Left colon (tissue), 2 donors: Measurements from ENCODE around the gene ZNF490. TPM values are rescaled to one million over a fixed set of nuclear protein-coding genes. Genes with fewer than 3 reads are reported as not detected.

Source experiments
- ATAC-seq: fragments of 200-7000 bp; cut with Tn5 transposase; one replicate; pipeline ENCODE4 v1.9.1; 2020; ENCODE audit warnings: mild to moderate bottlenecking, moderate library complexity
- DNase-seq, 2 donors: peaks; one replicate each; pipeline ENCODE4 v3.0.0-alpha.2; 2020
- intact Hi-C, 2 donors: fragments of 100-400 bp; cut with DNase I in 1 of 2; cut with micrococcal nuclease in 1 of 2; formaldehyde crosslinking; loops; one replicate each; pipeline versions ENCODE4 v1.11.2 to v1.14.0; 2022; cut with DNase I, micrococcal nuclease
- total RNA-seq, 2 donors: library from RNA; stranded (reverse); fragmentation: NEBNext Ultra II Directional; extraction: Animal tissue kit (Norgen Biotek cat#: 25700); gene quantifications; one replicate each; pipeline ENCODE4 v1.2.1, GENCODE V29; 2021
- donor health status: DM: no; HTN: no; CAD: no.
- donor health status: DM: yes; HTN: yes; CAD: no.

ZNF490 gene
- total RNA-seq, 2 donors from 2014 or later: 7.6 to 10.1 TPM

- intact Hi-C loops: loop anchor here in 1 of 2 donors (10.0 kb wide), 1 partner anchor 111 kb away; no protein-coding TSS in a partner anchor
- DNase-seq: peak; percentile 75 to 93
- ATAC-seq: peak; percentile 95
These were observed 46.5 kb downstream of the ZNF490 start for GRCh38 chr19:12564016-12564664.

DNA sequence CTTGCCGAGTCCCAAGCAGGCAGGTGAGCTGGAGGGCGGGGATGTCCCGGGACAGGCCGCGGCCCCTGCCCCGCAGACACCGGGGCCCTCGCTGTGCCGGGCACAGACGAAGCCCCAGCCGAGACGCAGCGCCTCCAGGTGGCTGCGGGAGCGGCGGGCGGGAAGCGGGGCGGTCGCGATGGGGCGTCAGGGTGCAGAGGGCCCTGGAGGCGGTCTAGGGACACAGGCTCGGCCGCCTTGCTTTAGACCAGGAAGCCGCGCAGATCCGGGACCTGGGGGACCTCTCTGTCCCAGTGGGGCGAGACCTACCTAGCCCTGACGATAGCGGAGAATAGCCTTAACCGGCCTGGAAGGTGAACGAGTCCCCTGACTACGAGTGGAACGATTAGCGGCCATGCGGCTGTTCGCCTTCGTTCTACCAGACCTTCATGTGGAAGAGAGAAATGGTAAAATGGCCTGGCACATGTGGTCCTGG is 55.1 kb downstream of the ZNF490 start:
- intact Hi-C loops: no loop called here
- DNase-seq: no peak
- no peak for ATAC-seq

GRCh38 chr19:12551060-12551832 is 59.4 kb downstream of the ZNF490 start, which contains the start of gene ZNF564:
ZNF564 (minus strand) TSS chr19:12551482; CDS start chr19:12551332, 150 bp downstream.
- intact Hi-C loops: no loop called here
- ATAC-seq: peak; percentile 90
- DNase-seq: peak; percentile 93 to 98

- intact Hi-C loops: no loop called here
- no peak for DNase-seq
- ATAC-seq: no peak
These were observed 63.7 kb downstream of the ZNF490 start for GRCh38 chr19:12546903-12547302.

- intact Hi-C loops: no loop called here
- no peak for ATAC-seq
These were observed 64.5 kb downstream of the ZNF490 start for GRCh38 chr19:12546068-12546467.

DNA sequence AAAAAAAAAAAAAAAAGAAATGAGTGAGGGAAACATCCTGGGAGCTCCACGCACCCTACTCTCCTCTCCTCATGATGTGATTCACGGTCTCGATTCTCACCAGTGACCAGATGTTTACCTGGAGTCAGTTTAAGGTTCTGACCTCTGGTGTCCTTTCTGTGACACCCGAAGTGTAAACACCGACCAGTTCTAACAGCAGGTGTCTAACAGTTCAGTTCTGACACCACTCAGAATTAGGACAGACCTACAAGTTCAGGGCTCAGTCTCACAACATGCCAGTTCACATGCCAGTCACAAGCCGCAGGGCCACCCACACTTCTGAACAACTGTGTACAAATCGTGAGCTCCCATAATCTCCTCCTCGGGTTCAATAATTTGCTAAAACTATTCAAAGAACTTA is 65.3 kb downstream of the ZNF490 start:
- intact Hi-C loops: no loop called here
- DNase-seq (no peak), ATAC-seq (peak; percentile 18)

More at GRCh38 chr19:12546068-12546467, 64.5 kb downstream of the ZNF490 start:
- DNase-seq: no peak

- no peak for DNase-seq
- intact Hi-C loops: no loop called here
- ATAC-seq: no peak
These were observed 66.2 kb downstream of the ZNF490 start for GRCh38 chr19:12544401-12544876.

GRCh38 chr19:12543855-12544254 is 66.8 kb downstream of the ZNF490 start:
- intact Hi-C loops: no loop called here
- no peak for DNase-seq
- no peak for ATAC-seq

Other genes with a start within 250 kb of the ZNF490 start
- 1 to 10 TPM; 1.6 to 2.4 TPM for gene ZNF442, start 245.1 kb downstream of the ZNF490 start, total RNA-seq
- gene ZNF799, start 209.5 kb downstream of the ZNF490 start, total RNA-seq: 1 to 10 TPM; 5.6 to 7.5 TPM
- 1 to 10 TPM; 6.0 to 7.4 TPM for gene ZNF443, start 169.8 kb downstream of the ZNF490 start, total RNA-seq
- 1 to 10 TPM; 1.3 to 2.5 TPM for gene ZNF709, start 126.0 kb downstream of the ZNF490 start, total RNA-seq
- 10 to 100 TPM; 21.1 to 21.5 TPM for gene ZNF564, start 59.3 kb downstream of the ZNF490 start, total RNA-seq
- gene ZNF791, start 107 bp upstream of the ZNF490 start, total RNA-seq: 10 to 100 TPM; 21.7 to 22.6 TPM
- gene MAN2B1, start 55.9 kb upstream of the ZNF490 start, total RNA-seq: 100 to 1,000 TPM in 1 of 2 donors, 10 to 100 TPM in 1; 77.9 to 116 TPM
- gene WDR83, start 56.0 kb upstream of the ZNF490 start, total RNA-seq: 1 to 10 TPM; 6.6 to 8.3 TPM
- gene DHPS, start 71.1 kb upstream of the ZNF490 start, total RNA-seq: 10 to 100 TPM; 68.4 to 74.7 TPM
- not detected for gene GNG14, start 77.2 kb upstream of the ZNF490 start, total RNA-seq
- gene FBXW9, start 85.8 kb upstream of the ZNF490 start, total RNA-seq: 1 to 10 TPM; 6.2 to 7.0 TPM
- gene TNPO2, start 113.1 kb upstream of the ZNF490 start, total RNA-seq: 10 to 100 TPM; 39.5 to 74.0 TPM
- gene TRIR, start 123.9 kb upstream of the ZNF490 start, total RNA-seq: 100 to 1,000 TPM; 144 to 162 TPM
- 10 to 100 TPM; 50.1 to 56.5 TPM for gene GET3, start 126.7 kb upstream of the ZNF490 start, total RNA-seq
- gene BEST2, start 141.0 kb upstream of the ZNF490 start, total RNA-seq: 100 to 1,000 TPM; 139 to 207 TPM
- gene HOOK2, start 164.7 kb upstream of the ZNF490 start, total RNA-seq: 10 to 100 TPM; 58.3 to 83.1 TPM
- gene JUNB, start 180.7 kb upstream of the ZNF490 start, total RNA-seq: 100 to 1,000 TPM; 169 to 314 TPM
- gene PRDX2, start 191.0 kb upstream of the ZNF490 start, total RNA-seq: 100 to 1,000 TPM; 249 to 298 TPM
- gene THSD8, start 191.3 kb upstream of the ZNF490 start, total RNA-seq: 1 to 10 TPM; 3.2 to 4.4 TPM
- 10 to 100 TPM in 1 of 2 donors, 1 to 10 TPM in 1; 5.7 to 10.9 TPM for gene RNASEH2A, start 195.8 kb upstream of the ZNF490 start, total RNA-seq
- under 1 TPM in 1 of 2 donors, not detected in 1; 0.49 TPM for gene RTBDN, start 223.8 kb upstream of the ZNF490 start, total RNA-seq
- gene MAST1, start 227.7 kb upstream of the ZNF490 start, total RNA-seq: 1 to 10 TPM in 1 of 2 donors, under 1 TPM in 1; 0.82 to 1.4 TPM